Kidney capillary endothelial cell (primary cell): ENCODE results near the gene TGFBR3.

Experiments
- DNase-seq: peaks from one replicate; pipeline ENCODE4 v3.0.0-alpha.2; 2018; ENCODE audit warnings: low spot score

The TGFBR3 gene

DNA sequence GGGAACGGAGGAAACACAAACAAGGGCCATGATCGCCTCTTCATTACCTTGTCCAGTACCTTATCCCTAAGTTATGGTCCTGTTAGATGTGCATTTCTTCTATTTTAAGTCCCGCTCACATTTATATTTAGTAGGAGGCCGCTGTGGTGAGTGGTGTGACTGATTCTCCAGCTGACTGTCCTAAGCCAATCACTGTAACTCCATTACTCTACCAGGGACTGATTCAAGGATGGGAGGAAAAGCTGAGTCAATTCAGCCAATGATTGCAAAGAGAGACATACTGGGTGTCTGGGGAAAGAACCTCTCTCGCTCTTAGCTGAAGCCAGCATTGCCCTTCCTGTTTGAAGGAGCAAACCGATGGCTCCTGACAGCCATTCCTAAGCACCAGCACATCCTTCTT, 59.7 kb downstream of the TGFBR3 start:
- no peak for DNase-seq

DNA sequence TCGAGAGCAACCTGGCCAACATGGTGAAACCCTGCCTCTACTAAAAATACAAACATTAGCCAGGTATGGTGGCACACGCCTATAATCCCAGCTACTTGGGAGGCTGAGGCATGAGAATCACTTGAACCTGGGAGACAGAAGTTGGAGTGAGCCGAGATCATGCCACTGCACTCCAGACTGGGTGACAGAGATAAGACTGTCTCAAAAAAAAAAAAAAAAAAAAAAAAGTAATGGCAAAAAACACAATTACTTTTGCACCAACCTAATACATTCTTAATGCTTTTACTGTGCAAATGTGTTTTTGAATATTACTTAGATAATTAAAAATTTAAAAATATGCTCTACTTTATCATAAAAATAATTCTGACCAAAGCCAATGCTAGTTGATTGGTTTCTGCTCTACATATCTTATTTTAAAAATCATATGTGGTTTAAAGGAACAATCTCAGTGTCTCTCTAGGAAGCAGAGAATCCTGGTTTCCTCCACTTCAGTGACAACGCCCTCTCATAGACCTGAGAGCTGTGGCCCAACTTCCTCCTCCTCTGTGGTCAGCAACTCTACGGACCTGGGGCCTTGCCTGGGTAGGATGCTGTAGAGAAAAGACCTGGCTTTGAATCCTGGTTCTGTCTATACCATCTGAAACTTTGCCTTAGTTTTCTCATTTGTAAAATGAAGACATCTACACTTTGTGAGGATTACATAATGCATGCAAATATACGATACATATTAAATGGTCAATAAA, 64.7 kb downstream of the TGFBR3 start:
- no peak for DNase-seq

- DNase-seq = peak; percentile 35
Observed at GRCh38 chr1:91819038-91819788, 66.7 kb downstream of the TGFBR3 start.

DNA sequence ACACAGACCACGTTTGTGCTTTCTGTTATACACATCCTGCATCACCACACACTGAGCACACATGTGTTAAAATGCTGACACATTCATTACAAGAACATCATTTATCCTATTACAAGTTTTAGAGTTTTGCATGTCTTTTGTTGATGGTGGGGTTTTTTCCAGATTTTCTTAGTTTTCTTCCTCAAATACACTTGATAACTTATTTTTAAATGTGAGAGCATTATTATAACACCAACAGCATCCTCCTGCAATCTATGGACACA, 67.3 kb downstream of the TGFBR3 start:
- DNase-seq = no peak

DNA sequence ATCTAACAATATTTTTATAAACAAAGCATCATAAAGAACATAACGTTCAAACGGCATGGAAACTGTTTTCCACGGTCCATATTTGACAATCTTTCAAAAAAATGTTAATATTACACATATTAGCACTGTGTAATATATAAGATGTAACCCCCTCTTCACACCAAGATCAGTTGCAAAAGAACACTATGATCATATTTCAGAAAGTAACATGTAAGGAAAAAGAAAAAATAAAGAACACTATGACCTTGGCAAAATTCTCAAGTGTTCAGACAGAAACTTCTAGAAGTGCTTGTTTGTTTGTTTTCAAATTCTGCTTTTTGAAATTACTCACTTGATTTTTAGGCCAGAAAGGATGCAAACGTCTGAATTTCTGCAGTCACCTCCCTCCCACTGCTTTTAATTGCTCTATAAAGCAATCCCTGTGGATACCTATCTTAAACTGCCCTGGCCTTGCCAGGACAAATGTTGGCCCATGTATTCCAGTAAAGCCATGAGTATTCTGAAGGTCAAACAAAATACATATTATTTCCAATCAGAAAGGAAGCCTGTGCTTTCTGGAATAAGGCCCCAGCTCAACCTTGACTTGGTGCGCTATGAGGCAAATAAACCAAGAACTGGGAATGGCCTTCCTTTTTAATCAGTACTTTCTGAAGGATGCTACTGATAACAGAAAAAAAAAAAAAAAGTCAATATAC, 68.6 kb downstream of the TGFBR3 start:
- no peak for DNase-seq

DNA sequence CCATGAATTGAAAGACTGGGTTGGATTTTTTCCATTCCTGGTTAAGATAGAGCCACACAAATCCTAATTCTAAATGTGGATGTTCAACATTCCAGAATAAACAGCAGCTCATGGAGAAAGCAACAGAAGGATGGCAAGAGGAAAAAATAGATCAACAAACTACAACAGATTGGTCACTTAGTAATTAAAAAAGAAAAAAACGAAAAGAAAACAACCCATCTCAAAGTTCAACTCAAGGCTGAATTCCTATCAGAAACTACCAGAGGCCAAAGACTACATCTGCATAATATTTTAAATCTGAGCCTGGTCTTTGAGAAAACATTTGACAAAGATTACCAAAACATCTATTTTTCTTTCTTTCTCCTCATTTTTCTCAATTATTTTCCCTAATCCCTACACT, 69.9 kb downstream of the TGFBR3 start:
- no peak for DNase-seq

- no peak for DNase-seq
Observed at GRCh38 chr1:91814448-91814847, 71.5 kb downstream of the TGFBR3 start.

DNA sequence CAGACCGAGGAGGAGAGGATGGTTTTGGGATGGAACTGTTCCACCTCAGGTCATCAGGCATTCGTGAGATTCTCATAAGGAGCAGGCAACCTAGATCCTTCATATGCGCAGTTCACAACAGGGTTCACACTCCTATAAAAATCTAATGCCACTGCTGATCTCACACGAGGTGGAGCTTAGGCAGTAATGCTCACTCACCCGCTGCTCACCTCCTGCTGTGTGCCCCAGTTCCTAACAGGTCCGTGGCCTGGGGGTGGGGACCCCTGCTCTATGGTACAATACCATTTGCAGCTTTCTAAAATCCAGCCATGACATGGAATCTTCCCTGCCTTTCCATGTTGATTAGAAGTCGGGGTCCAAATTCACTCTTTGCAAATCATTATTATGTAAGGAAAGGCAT, 72.1 kb downstream of the TGFBR3 start:
- no peak for DNase-seq

GRCh38 chr1:91811363-91812025, 74.5 kb downstream of the TGFBR3 start:
- no peak for DNase-seq

DNA sequence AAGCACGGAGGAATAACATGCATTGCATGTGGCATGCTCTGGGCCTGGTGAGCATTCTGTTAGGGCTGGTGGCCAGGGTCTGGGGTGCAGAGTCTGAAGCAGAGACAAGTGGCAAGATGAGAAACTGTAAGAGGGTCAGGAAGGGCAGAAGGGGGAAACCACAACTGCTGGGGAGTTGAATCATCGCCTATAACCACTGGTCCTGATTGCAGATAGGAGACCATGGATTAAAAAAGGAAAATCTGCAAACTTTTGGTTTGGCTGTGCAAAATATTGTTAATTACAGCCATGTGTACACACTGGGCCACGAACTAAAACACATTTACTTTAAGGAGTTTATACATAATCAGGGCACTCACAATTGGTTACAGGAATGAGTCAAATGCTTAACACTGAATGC, 76.6 kb downstream of the TGFBR3 start:
- no peak for DNase-seq

DNA sequence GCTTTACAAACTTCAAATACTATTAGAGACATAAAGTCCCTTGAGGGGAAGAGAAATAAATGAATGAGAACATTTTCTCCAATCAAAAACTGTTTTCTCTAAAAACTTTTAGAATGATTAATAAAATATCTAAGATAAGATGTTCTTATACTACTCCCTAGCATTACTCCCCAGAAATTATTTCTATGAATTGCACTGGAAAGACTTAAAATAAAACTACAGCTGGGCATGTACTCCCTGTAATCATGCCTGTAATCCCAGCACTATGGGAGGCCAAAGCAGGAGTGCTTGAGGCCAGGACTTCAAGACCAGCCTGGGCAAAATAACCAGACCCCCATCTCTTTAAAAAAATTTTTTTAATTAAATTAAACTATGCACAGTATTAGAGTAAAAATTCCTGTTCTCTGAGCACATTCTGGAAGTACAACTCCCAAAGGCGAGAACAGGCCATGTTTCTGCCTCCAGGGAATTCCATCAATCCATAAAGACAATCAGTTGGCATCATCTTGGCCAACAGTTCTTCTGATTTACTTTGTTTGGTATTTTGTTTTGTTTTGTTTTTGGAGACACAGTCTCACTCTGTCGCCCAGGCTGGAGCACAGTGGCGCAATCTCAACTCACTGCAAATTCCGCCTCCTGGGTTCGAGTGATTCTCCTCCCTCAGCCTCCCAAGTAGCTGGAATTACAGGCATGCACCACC, 77.9 kb downstream of the TGFBR3 start:
- no peak for DNase-seq

- DNase-seq = no peak
Observed at GRCh38 chr1:91806769-91807700, 78.9 kb downstream of the TGFBR3 start.

DNA sequence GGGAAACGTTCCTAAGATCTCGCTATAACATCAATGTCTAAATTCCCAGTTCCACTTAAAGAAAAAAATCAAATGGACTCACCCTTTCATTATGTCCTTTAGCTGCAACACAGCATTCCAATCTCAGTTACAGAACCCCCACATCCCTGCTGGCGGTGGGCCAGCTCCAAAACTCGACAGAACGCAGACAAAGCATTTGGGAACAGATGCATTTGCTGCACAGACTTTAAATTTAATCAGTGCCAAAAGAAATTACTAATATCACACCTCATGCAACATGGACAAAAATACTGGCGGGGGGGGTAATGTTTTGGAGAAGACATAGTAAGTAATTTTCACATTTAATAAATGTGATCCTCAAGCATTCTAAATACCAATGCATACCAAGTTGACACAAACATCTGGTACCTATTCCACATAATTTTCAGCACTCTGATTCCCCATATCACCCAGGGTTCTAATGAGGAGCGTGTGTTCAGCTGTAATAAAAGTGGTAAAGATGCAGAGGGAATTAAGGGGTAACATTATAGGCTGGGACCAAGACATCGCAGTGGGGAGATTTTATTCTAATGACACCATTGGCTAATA, 79.7 kb downstream of the TGFBR3 start:
- DNase-seq = no peak

GRCh38 chr1:91805311-91805801, 80.6 kb downstream of the TGFBR3 start:
- DNase-seq = no peak

DNA sequence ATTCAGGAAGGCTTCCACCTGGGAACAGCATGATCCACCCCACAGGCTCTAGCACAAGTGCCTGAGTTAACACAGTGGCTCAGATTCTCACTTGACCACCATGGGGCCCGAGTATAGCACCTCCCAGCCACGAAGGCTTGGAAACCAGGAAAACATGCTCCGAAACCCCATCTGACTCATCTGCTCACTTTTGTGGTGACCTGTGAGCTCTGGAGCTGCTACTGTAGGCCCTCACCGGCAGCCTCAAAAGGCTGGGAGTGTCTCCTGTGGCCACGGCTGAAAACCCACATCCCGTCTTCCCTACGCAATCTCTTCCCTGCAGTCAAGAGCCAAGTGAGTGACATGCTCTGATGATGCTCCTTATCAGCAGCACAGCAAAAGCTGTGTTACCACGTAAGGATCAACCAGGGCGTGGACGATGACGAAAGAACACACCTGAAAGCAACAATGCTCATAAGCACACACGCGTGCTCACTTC, 81.4 kb downstream of the TGFBR3 start:
- no peak for DNase-seq

DNA sequence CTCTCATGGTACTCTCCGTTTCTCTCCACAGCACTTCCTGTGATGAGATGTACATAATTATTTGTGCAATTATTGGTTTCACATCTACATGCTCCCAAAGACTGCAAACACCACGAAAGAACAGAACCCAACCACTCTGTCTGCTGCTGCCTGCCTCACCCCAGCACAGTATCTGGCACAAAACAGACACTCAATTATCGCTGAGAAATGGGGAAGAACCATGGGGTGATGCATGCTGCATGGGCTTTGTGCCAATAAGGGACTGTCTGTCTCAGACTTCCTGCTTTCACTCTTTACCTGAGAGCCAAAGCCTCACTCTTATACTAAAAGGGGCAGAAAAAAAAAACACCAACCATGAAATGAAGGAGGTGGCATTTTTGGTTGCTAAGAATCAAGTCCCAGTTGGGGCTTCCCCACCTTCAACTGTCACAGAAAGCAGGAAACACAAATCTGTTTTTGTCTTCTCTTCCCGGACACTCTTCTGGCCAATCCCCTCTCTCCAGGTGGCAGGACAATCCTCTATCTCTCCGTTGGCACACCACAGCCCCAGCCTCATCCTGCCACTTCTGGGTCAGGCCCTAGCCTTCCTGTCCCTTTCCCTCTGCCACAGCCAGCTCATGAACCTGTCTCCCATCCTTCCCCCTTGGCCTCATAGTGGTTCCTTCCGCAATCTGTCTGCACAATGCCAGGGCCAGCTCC, 82.0 kb downstream of the TGFBR3 start:
- DNase-seq = no peak

GRCh38 chr1:91803123-91803522, 82.8 kb downstream of the TGFBR3 start:
- DNase-seq = no peak

GRCh38 chr1:91801496-91802115, 84.3 kb downstream of the TGFBR3 start:
- DNase-seq = no peak

- no peak for DNase-seq
Observed at GRCh38 chr1:91799863-91800262, 86.1 kb downstream of the TGFBR3 start.
